Measurements from ENCODE around the gene LIMK1. TPM values are rescaled to one million over a fixed set of nuclear protein-coding genes. Genes with fewer than 3 reads are reported as not detected.

LIMK1 gene
- total and polyA plus RNA-seq, 2 experiments from 2014 or later = 13.0 to 96.5 TPM

- H3K4me1 Mint-ChIP-seq = peaks cover 26% of the 10 kb centered on the region
Measured at GRCh38 chr7:74138334-74138867, 54.8 kb downstream of the LIMK1 start.

More at GRCh38 chr7:74138334-74138867, 54.8 kb downstream of the LIMK1 start:
- Histone ChIP-seq H3K9me2 (ENCODE audit: insufficient read depth) (no peaks in the 10 kb centered on the region), H3F3A (replicated peaks; ENCODE audit: low read depth) (peaks cover 6% of the 10 kb centered on the region; the same call in 1 of the 2 replicates), H3K4me1 (ENCODE audit: insufficient read depth) (peaks cover 8% of the 10 kb centered on the region), H3K36me3 (ENCODE audit: insufficient read depth) (no peaks in the 10 kb centered on the region), H2AFZ (peak overlapping the region; percentile 89), H3K27me3 (ENCODE audit: insufficient read depth) (no peaks in the 10 kb centered on the region), H4K20me1 (replicated peaks; ENCODE audit: insufficient read depth) (no peaks in the 10 kb centered on the region), H3K4me2 (peak overlapping the region; percentile 10), H3K27ac (ENCODE audit: low read depth) (peak overlapping the region; percentile 35; the same call in 1 of the 2 replicates), H3K79me2 (replicated peaks; ENCODE audit: insufficient read depth) (no peaks in the 10 kb centered on the region), H3K4me3 (peak overlapping the region; percentile 3; the same call in 1 of the 2 replicates)
- peaks cover 9% of the 10 kb centered on the region for H3K36me3 Mint-ChIP-seq (ENCODE audit: low read depth)
- H3K27ac Mint-ChIP-seq = no peak overlapping the region; the same call in 1 of the 2 replicates
- H3K4me3 Mint-ChIP-seq = peak overlapping the region; percentile 41; the same call in 2 of the 3 replicates
- TF ChIP-seq CREB1 (CRISPR knock-in tag; IDR thresholded peaks at IDR 0.05; ENCODE audit: low read depth) (no peak), EZH2phosphoT487 (IDR thresholded peaks at IDR 0.05; ENCODE audit: unreplicated experiment) (no peak), ZNF462 (CRISPR knock-in tag; IDR thresholded peaks at IDR 0.05) (no peak), JUNB (IDR thresholded peaks at IDR 0.05; ENCODE audit: unreplicated experiment) (no peak), ETS1 (IDR thresholded peaks at IDR 0.05) (no peak), ZNF331 (CRISPR knock-in tag; IDR thresholded peaks at IDR 0.05; ENCODE audit: low read depth) (no peak), CTCF (conservative IDR thresholded peaks at IDR 0.05; ENCODE audit: low read depth in 2 of 2) (no peak), NANOG (IDR thresholded peaks at IDR 0.05; ENCODE audit: borderline replicate concordance) (no peak)
- H3K9me3 Mint-ChIP-seq = peaks cover 16% of the 10 kb centered on the region; the same call in 2 of the 3 replicates
- ATAC-seq (peak; percentile 38), DNase-seq (ENCODE audit: low spot score) (peak; percentile 56)
- peaks cover 5% of the 10 kb centered on the region for H3K27me3 Mint-ChIP-seq (ENCODE audit: insufficient read depth, low read depth, poor library complexity)
